ENCODE results near the gene ING4.

ING4 gene

DNA sequence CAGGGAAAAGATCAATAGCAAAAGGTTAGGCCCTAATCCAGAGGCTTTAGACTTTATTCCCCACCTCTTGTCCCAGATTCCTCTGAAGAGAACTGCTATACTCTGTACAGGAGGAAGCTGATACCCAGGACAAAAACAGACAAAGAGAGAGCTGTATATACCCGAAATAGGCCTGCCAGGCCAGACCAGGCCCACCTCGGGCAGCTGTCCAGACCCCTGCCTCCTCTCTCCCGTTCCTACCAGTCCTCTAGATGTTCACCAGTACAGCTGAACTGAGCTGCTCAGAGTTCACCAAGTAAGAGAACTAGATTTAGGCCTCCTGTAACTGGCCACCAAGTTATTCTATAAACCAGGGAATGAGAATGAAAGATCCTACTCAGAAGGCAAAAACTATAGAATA, 60.4 kb downstream of the ING4 start:
- Histone ChIP-seq H3K27ac (ENCODE audit: low read depth, low read length) (peak overlapping the region; percentile 88), H3K4me3 (ENCODE audit: low read depth in 1 of 5, low read length in 5 of 5) (no peak overlapping the region), H3K4me1 (ENCODE audit: control insufficient read depth in 5 of 5, insufficient read depth in 5 of 5, low read length in 5 of 5) (peaks cover 15 to 45% (median 37%) of the 10 kb centered on the region in 5 donors), H3K9ac (ENCODE audit: low read length in 5 of 5) (peak overlapping the region in 2 of 5 donors; percentile 20 to 42), H3K9me3 (ENCODE audit: control insufficient read depth in 5 of 5, low read length in 5 of 5) (no peaks in the 10 kb centered on the region), H3K36me3 (ENCODE audit: control insufficient read depth in 5 of 5, insufficient read depth in 5 of 5, low read length in 5 of 5) (peaks cover 8 to 52% (median 49%) of the 10 kb centered on the region in 5 donors), H3K27me3 (ENCODE audit: control insufficient read depth in 5 of 5, insufficient read depth in 4 of 5, low read length in 5 of 5) (no peaks in the 10 kb centered on the region)

Measured in subcutaneous abdominal adipose tissue (tissue), 5 donors.